GM12873 (cell line): ENCODE data around the gene MYO7B.

Source experiments
- TF ChIP-seq, protein P1 (sequence below): IDR thresholded peaks from 2 replicates; pipeline ENCODE4 v1.5.1; 2012; ENCODE audit warnings: low read depth, mild to moderate bottlenecking, moderate library complexity, low read length, control low read depth; ENCODE audit not compliant: insufficient read depth; ENCODE audit errors: missing control alignments

The MYO7B gene

GRCh38 chr2:127654838-127655175 is 119.3 kb downstream of the MYO7B start:
- TF ChIP-seq, protein P1, sequence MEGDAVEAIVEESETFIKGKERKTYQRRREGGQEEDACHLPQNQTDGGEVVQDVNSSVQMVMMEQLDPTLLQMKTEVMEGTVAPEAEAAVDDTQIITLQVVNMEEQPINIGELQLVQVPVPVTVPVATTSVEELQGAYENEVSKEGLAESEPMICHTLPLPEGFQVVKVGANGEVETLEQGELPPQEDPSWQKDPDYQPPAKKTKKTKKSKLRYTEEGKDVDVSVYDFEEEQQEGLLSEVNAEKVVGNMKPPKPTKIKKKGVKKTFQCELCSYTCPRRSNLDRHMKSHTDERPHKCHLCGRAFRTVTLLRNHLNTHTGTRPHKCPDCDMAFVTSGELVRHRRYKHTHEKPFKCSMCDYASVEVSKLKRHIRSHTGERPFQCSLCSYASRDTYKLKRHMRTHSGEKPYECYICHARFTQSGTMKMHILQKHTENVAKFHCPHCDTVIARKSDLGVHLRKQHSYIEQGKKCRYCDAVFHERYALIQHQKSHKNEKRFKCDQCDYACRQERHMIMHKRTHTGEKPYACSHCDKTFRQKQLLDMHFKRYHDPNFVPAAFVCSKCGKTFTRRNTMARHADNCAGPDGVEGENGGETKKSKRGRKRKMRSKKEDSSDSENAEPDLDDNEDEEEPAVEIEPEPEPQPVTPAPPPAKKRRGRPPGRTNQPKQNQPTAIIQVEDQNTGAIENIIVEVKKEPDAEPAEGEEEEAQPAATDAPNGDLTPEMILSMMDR, result no peak

- TF ChIP-seq, protein P1, result no peak
Observed at GRCh38 chr2:127655209-127656073, 120.0 kb downstream of the MYO7B start.

DNA sequence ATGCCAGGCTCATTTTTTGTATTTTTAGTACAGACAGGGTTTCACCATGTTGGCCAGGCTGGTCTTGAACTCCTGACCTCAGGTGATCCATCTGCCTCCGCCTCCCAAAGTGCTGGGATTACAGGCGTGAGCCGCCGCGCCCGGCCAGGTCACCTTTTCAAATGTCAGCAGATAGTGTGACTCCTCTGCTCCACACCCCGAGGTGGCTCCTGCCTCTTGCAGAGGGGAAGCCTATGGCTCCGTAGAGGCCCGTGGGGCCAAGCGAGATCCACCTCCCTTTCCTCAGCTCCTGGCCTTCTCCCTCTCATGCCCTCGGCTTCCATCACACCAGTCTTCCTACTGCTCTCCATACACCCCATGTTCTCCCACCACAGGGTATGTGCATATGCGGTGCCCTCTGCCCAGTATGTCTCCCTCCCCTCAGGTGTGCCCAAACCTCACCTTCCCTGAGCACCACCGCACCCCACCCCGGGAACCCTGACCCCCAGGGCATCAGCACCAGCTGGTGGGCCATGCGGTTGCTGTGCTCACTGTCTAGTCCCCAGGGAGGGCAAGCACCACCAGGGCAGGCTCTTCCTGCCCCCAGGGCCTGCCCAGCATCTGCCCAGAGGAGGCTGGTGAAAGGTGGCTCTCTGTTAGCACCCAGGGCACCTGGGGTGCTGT is 121.2 kb downstream of the MYO7B start:
- TF ChIP-seq, protein P1, result no peak

DNA sequence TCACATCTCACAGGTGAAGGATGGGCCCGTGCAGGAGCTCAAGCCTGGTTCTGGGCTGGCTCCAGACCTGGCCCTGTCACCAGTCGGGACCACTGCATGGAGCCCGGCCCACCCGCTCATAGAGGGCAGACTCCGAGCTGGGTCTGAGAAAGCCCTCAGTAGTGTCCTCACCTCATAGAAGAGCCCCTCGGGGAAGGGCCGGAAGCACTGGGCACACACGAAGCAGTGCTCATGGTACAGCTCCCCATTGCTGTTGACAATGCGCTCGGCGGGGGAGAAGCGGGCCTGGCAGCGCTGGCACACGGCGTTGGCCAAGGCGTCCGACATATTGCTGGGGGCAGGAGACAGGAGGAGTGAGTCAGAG is 121.7 kb downstream of the MYO7B start:
- TF ChIP-seq, protein P1, result no peak

DNA sequence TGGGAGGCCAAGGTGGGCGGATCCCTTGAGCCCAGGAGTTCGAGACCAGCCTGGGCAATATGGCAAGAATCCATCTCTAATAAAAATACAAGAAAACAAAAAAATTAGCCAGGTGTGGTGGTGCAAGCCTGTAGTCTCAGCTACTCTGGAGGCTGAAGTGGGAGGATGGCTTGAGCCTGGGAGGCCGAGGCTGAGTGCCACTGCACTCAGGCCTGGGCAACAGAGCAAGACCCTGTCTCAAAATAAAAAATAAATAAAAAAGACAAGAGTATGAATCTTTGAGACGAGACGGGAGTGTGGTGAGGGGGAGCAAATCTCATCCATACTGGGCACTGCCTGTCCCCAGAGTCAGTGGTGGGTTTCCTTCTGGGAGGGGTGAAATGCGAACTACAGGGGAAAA is 122.7 kb downstream of the MYO7B start:
- TF ChIP-seq, protein P1, result no peak

- TF ChIP-seq, protein P1, result no peak
Observed at GRCh38 chr2:127658641-127659407, 123.3 kb downstream of the MYO7B start.
